IMR-90 (cell line): ENCODE measurements around the gene TROAP. TPM values are rescaled to one million over a fixed set of nuclear protein-coding genes. Genes with fewer than 3 reads are reported as not detected.

Experiments
- ATAC-seq: fragments of 200-7000 bp; cut with Tn5 transposase; 2 replicates; pipeline ENCODE4 v1.9.1; 2020; ENCODE audit warnings: low read depth, mild to moderate bottlenecking, moderate library complexity
- BruUV-seq: library from RNA; stranded (reverse); fragments of 400-500 nt; replicated peaks from 2 replicates; lab custom pipeline; 2021; lab: Mats Ljungman, UMichigan
- CTCF ChIA-PET: fragments of 300-600 bp; formaldehyde crosslinking; extraction: SDS; loops from one replicate; lab custom pipeline; 2021; ENCODE audit warnings: antibody characterized with exemption; lab: Yijun Ruan, JAX
- POLR2A ChIA-PET: fragments of 300-600 bp; sonication (Branson Sonifier 250); formaldehyde crosslinking; loops from one replicate; lab custom pipeline; 2022; ENCODE audit warnings: antibody characterized with exemption; ENCODE audit not compliant: unreplicated experiment; lab: Charles Lee
- DNase-seq: peaks from one replicate; pipeline ENCODE4 v3.0.0; 2013
- H2AFZ ChIP-seq: replicated peaks from 2 replicates; pipeline ENCODE3; 2013; ENCODE audit warnings: low read length, mild to moderate bottlenecking; ENCODE audit not compliant: poor library complexity
- H2AK5ac ChIP-seq: 2 replicates; pipeline ENCODE4 v1.6.1; 2013; ENCODE audit warnings: low read depth, low read length, inconsistent platforms
- H2AK9ac ChIP-seq: replicated peaks from 2 replicates; pipeline ENCODE3; 2013; ENCODE audit warnings: mild to moderate bottlenecking, low read depth, low read length, moderate library complexity; ENCODE audit not compliant: poor library complexity
- H2BK120ac ChIP-seq: 2 replicates; pipeline ENCODE4 v1.6.1; 2013; ENCODE audit warnings: low read depth, low read length, inconsistent platforms
- H2BK15ac ChIP-seq: 3 replicates; pipeline ENCODE4 v1.6.1; 2013; ENCODE audit warnings: low read depth, low read length, inconsistent platforms
- H2BK20ac ChIP-seq: 2 replicates; pipeline ENCODE4 v1.6.1; 2013; ENCODE audit warnings: low read depth, mild to moderate bottlenecking, inconsistent platforms, low read length, moderate library complexity
- H2BK5ac ChIP-seq: 2 replicates; pipeline ENCODE4 v1.6.1; 2013; ENCODE audit warnings: mild to moderate bottlenecking, low read depth, low read length, inconsistent platforms; ENCODE audit not compliant: poor library complexity, severe bottlenecking
- H3K14ac ChIP-seq: replicated peaks from 2 replicates; pipeline ENCODE4 v1.6.1; 2013; ENCODE audit warnings: low read depth, low read length, inconsistent platforms
- H3K18ac ChIP-seq: 2 replicates; pipeline ENCODE4 v1.6.1; 2013; ENCODE audit warnings: low read depth, low read length, control low read depth
- H3K23ac ChIP-seq: 2 replicates; pipeline ENCODE4 v1.6.1; 2013; ENCODE audit warnings: low read depth, low read length, inconsistent platforms
- H3K27ac ChIP-seq: 2 replicates; pipeline ENCODE4 v1.5.1; 2013; ENCODE audit warnings: mild to moderate bottlenecking, control low read depth, low read length; ENCODE audit not compliant: insufficient read depth
- H3K27me3 ChIP-seq: 2 replicates; pipeline ENCODE4 v1.6.1; 2013; ENCODE audit warnings: low read length; ENCODE audit not compliant: control insufficient read depth, insufficient read depth
- H3K36me3 ChIP-seq: 2 replicates; pipeline ENCODE4 v1.6.1; 2013; ENCODE audit warnings: low read length, mixed read lengths; ENCODE audit not compliant: control insufficient read depth, insufficient read depth
- H3K4ac ChIP-seq: 2 replicates; pipeline ENCODE4 v1.6.1; 2013; ENCODE audit warnings: low read depth, low read length, inconsistent platforms
- H3K4me1 ChIP-seq: 2 replicates; pipeline ENCODE4 v1.6.1; 2013; ENCODE audit warnings: low read length, mixed read lengths; ENCODE audit not compliant: control insufficient read depth, insufficient read depth
- H3K4me2 ChIP-seq: 2 replicates; pipeline ENCODE4 v1.6.1; 2013; ENCODE audit warnings: low read depth, mild to moderate bottlenecking, control low read depth, low read length, moderate library complexity
- H3K4me3 ChIP-seq: 2 replicates; pipeline ENCODE4 v1.5.1; 2013; ENCODE audit warnings: low read depth, mild to moderate bottlenecking, control low read depth, low read length, moderate library complexity; ENCODE audit not compliant: insufficient read depth
- H3K56ac ChIP-seq: 2 replicates; pipeline ENCODE4 v1.6.1; 2013; ENCODE audit warnings: low read length, inconsistent platforms; ENCODE audit not compliant: insufficient read depth; ENCODE audit errors: extremely low read depth
- H3K79me1 ChIP-seq, 2 experiments: 2 replicates each; pipeline ENCODE4 v1.6.1; 2013; ENCODE audit warnings: low read length in 2 of 2, inconsistent platforms in 1 of 2, low read depth in 1 of 2
- H3K9ac ChIP-seq: 2 replicates; pipeline ENCODE4 v1.6.1; 2013; ENCODE audit warnings: low read depth, low read length, control low read depth
- H3K9me1 ChIP-seq: 2 replicates; pipeline ENCODE4 v1.6.1; 2013; ENCODE audit warnings: low read length, inconsistent platforms; ENCODE audit not compliant: insufficient read depth
- H3K9me3 ChIP-seq: 2 replicates; pipeline ENCODE4 v1.6.1; 2013; ENCODE audit warnings: low read length; ENCODE audit not compliant: control insufficient read depth, insufficient read depth
- H4K20me1 ChIP-seq: 2 replicates; pipeline ENCODE4 v1.6.1; 2013; ENCODE audit warnings: low read length, inconsistent platforms; ENCODE audit not compliant: insufficient read depth
- H4K5ac ChIP-seq: 2 replicates; pipeline ENCODE4 v1.6.1; 2013; ENCODE audit warnings: mild to moderate bottlenecking, low read depth, low read length, control low read depth
- H4K8ac ChIP-seq, 2 experiments: 2 replicates each; pipeline ENCODE4 v1.6.1; 2013; ENCODE audit warnings: low read depth in 2 of 2, low read length in 2 of 2, control low read depth in 1 of 2, inconsistent platforms in 1 of 2
- H4K91ac ChIP-seq: 2 replicates; pipeline ENCODE4 v1.6.1; 2013; ENCODE audit warnings: low read depth, low read length, inconsistent platforms; ENCODE audit not compliant: insufficient read depth
- BHLHE40 ChIP-seq: fragments of 150-350 bp; IDR thresholded peaks from 2 replicates; pipeline ENCODE4 v1.6.1; 2016; ENCODE audit warnings: mild to moderate bottlenecking, low read depth, low read length
- CEBPB ChIP-seq: IDR thresholded peaks from 2 replicates; pipeline ENCODE4 v1.6.1; 2012; ENCODE audit warnings: low read depth, low read length, improper control_type of control experiment
- CHD1 ChIP-seq: IDR thresholded peaks from 2 replicates; pipeline ENCODE4 v1.6.1; 2012; ENCODE audit warnings: low read depth, low read length, improper control_type of control experiment
- FOS ChIP-seq: fragments of 150-350 bp; IDR thresholded peaks from 2 replicates; pipeline ENCODE4 v1.6.1; 2016; ENCODE audit warnings: low read depth, low read length
- MAFK ChIP-seq: IDR thresholded peaks from 2 replicates; pipeline ENCODE4 v1.6.1; 2012; ENCODE audit warnings: low read depth, low read length, improper control_type of control experiment
- MAZ ChIP-seq: IDR thresholded peaks from 2 replicates; pipeline ENCODE4 v1.6.1; 2012; ENCODE audit warnings: low read depth, mild to moderate bottlenecking, low read length, improper control_type of control experiment, moderate library complexity, borderline replicate concordance
- MXI1 ChIP-seq: IDR thresholded peaks from 2 replicates; pipeline ENCODE4 v1.6.1; 2012; ENCODE audit warnings: low read depth, mild to moderate bottlenecking, low read length, moderate library complexity, borderline replicate concordance
- NFE2L2 ChIP-seq: fragments of 150-350 bp; IDR thresholded peaks from 2 replicates; pipeline ENCODE4 v1.6.1; 2016; ENCODE audit warnings: low read depth, mild to moderate bottlenecking, low read length
- POLR2A ChIP-seq: IDR thresholded peaks from 2 replicates; pipeline ENCODE4 v1.6.1; 2012; ENCODE audit warnings: mild to moderate bottlenecking, low read depth, low read length
- RAD21 ChIP-seq: IDR thresholded peaks from 2 replicates; pipeline ENCODE4 v1.6.1; 2012; ENCODE audit warnings: low read length, improper control_type of control experiment
- RCOR1 ChIP-seq: IDR thresholded peaks from 2 replicates; pipeline ENCODE4 v1.6.1; 2012; ENCODE audit warnings: mild to moderate bottlenecking, low read length, improper control_type of control experiment; ENCODE audit not compliant: insufficient replicate concordance
- RFX5 ChIP-seq: IDR thresholded peaks from 2 replicates; pipeline ENCODE4 v1.8.0; 2012; ENCODE audit warnings: low read depth, mild to moderate bottlenecking, low read length, moderate library complexity
- SMC3 ChIP-seq: fragments of 150-350 bp; IDR thresholded peaks from 2 replicates; pipeline ENCODE4 v1.6.1; 2016; ENCODE audit warnings: low read depth, mild to moderate bottlenecking, antibody characterized with exemption, low read length, moderate library complexity
- WGBS, 2 experiments: methylation state at CpG; one replicate each; pipeline versions ENCODE4 v1.1.5 to v1.1.7; 2013; ENCODE audit warnings: missing lambda C conversion rate in 2 of 2; ENCODE audit not compliant: insufficient read length in 1 of 2; ENCODE audit errors: extremely low coverage in 2 of 2; 5-methylcytosine and 5-hydroxymethylcytosine counted together
- dilution Hi-C: fragments of 300-500 bp; cut with HindIII; formaldehyde crosslinking; loops from one replicate; pipeline ENCODE4 v1.14.3; 2018; ENCODE audit warnings: low sequenced_read_pairs; ENCODE audit not compliant: unreplicated experiment
- in situ Hi-C: fragments of 300-500 bp; cut with MboI; formaldehyde crosslinking; loops from 3 replicates; pipeline ENCODE4 v1.14.3; 2019; ENCODE audit warnings: low sequenced_read_pairs, inconsistent platforms, mixed read lengths
- intact Hi-C: fragments of 100-400 bp; cut with micrococcal nuclease; formaldehyde crosslinking; loops from 2 replicates; pipeline ENCODE4 v1.10.0; 2022
- polyA plus RNA-seq, 3 experiments: library from polyadenylated mRNA; depleted of rRNA; stranded (reverse); fragments of >200 nt; gene quantifications; 2 replicates each; pipeline ENCODE4 v1.2.3, GENCODE V29; 2012; ENCODE audit warnings: low replicate concordance in 1 of 3
- total RNA-seq: library from RNA; depleted of rRNA; stranded (reverse); fragments of >200 nt; gene quantifications from 2 replicates; pipeline ENCODE4 v1.2.3, GENCODE V29; 2012
- TF ChIP-seq, protein P1 (sequence below): fragments of 150-350 bp; IDR thresholded peaks from 2 replicates; pipeline ENCODE4 v1.6.1; 2017; ENCODE audit warnings: mild to moderate bottlenecking, antibody characterized with exemption, low read length, low read depth
- TF ChIP-seq, protein P2 (sequence below): conservative IDR thresholded peaks from 2 replicates; pipeline ENCODE4 v1.5.1; 2012; ENCODE audit warnings: mild to moderate bottlenecking, low read depth, low read length, improper control_type of control experiment
- TF ChIP-seq, protein P3 (sequence below): fragments of 150-350 bp; IDR thresholded peaks from 2 replicates; pipeline ENCODE4 v1.6.1; 2016; ENCODE audit warnings: low read depth, mild to moderate bottlenecking, low read length, moderate library complexity, borderline replicate concordance

TROAP gene
- total and polyA plus RNA-seq, 2 of the 4 experiments (the other 2 are of a cell fraction), result 21.5 to 29.3 TPM

DNA sequence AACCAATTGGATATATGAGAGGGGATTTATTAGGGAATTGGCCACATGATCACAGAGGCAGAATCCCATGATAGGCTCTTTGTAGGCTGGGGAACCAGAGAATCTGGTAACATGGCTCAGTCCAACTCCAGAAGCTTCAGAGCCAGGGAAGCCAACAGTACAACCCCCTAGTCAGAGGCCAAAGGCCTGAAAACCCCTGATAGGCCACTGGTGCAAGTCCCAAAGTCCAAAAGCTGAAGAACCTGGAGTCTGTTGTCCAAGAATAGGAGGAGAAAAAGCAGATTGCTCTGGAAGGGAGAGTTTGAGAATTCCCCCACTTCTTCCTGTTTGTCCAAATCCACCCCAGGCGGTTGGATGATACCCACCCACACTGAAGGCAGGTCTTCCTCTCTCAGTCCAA, 8.2 kb upstream of the TROAP start:
- BruUV-seq, result no TSS peak
- H2AK9ac ChIP-seq, result peak overlapping the region; percentile 16
- in situ Hi-C loops, result no loop called here
- no peak overlapping the region for H3K56ac ChIP-seq
- H3K9ac ChIP-seq, result no peak overlapping the region
- H2AFZ ChIP-seq, result no peak overlapping the region
- H3K79me1 ChIP-seq, result no peaks in the 10 kb centered on the region
- H3K36me3 ChIP-seq, result no peaks in the 10 kb centered on the region
- H3K27me3 ChIP-seq, result peaks cover 4% of the 10 kb centered on the region
- POLR2A ChIA-PET, result no interaction called here
- no CpG with 5 or more reads among the region's 1 CpG for WGBS, 2 experiments
- H2BK15ac ChIP-seq, result no peak overlapping the region
- no peak overlapping the region for H2BK20ac ChIP-seq
- H3K4me3 ChIP-seq, result no peak overlapping the region
- intact Hi-C loops, result no loop called here
- no peak overlapping the region for H3K14ac ChIP-seq
- H4K91ac ChIP-seq, result no peak overlapping the region
- H3K9me1 ChIP-seq, result no peaks in the 10 kb centered on the region
- no peak overlapping the region for H2AK5ac ChIP-seq
- no peak overlapping the region for H2BK5ac ChIP-seq
- DNase-seq (no peak), ATAC-seq (no peak)
- H3K23ac ChIP-seq, result no peak overlapping the region
- no peaks in the 10 kb centered on the region for H3K4me1 ChIP-seq
- TF ChIP-seq, protein P1, sequence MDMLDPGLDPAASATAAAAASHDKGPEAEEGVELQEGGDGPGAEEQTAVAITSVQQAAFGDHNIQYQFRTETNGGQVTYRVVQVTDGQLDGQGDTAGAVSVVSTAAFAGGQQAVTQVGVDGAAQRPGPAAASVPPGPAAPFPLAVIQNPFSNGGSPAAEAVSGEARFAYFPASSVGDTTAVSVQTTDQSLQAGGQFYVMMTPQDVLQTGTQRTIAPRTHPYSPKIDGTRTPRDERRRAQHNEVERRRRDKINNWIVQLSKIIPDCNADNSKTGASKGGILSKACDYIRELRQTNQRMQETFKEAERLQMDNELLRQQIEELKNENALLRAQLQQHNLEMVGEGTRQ, result no peak
- no peak for TF ChIP-seq MAFK
- TF ChIP-seq RFX5, result no peak
- no peak for TF ChIP-seq POLR2A
- TF ChIP-seq RCOR1, result no peak
- TF ChIP-seq, protein P2, sequence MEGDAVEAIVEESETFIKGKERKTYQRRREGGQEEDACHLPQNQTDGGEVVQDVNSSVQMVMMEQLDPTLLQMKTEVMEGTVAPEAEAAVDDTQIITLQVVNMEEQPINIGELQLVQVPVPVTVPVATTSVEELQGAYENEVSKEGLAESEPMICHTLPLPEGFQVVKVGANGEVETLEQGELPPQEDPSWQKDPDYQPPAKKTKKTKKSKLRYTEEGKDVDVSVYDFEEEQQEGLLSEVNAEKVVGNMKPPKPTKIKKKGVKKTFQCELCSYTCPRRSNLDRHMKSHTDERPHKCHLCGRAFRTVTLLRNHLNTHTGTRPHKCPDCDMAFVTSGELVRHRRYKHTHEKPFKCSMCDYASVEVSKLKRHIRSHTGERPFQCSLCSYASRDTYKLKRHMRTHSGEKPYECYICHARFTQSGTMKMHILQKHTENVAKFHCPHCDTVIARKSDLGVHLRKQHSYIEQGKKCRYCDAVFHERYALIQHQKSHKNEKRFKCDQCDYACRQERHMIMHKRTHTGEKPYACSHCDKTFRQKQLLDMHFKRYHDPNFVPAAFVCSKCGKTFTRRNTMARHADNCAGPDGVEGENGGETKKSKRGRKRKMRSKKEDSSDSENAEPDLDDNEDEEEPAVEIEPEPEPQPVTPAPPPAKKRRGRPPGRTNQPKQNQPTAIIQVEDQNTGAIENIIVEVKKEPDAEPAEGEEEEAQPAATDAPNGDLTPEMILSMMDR, result no peak
- no peak for TF ChIP-seq CEBPB
- TF ChIP-seq CHD1, result no peak
- no peak for TF ChIP-seq BHLHE40
- no peak for TF ChIP-seq MAZ
- TF ChIP-seq SMC3, result no peak
- TF ChIP-seq NFE2L2, result no peak
- TF ChIP-seq MXI1, result no peak
- TF ChIP-seq FOS, result no peak
- TF ChIP-seq, protein P3, sequence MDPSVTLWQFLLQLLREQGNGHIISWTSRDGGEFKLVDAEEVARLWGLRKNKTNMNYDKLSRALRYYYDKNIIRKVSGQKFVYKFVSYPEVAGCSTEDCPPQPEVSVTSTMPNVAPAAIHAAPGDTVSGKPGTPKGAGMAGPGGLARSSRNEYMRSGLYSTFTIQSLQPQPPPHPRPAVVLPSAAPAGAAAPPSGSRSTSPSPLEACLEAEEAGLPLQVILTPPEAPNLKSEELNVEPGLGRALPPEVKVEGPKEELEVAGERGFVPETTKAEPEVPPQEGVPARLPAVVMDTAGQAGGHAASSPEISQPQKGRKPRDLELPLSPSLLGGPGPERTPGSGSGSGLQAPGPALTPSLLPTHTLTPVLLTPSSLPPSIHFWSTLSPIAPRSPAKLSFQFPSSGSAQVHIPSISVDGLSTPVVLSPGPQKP, result no peak
- TF ChIP-seq RAD21, result no peak
- no peak overlapping the region for H3K4ac ChIP-seq
- H3K9me3 ChIP-seq, result no peaks in the 10 kb centered on the region
- H3K4me2 ChIP-seq, result no peak overlapping the region
- no peaks in the 10 kb centered on the region for H4K20me1 ChIP-seq
- CTCF ChIA-PET, result no interaction called here
- dilution Hi-C loops, result no loop called here
- no peak overlapping the region for H4K5ac ChIP-seq
- H3K27ac ChIP-seq, result no peak overlapping the region
- H4K8ac ChIP-seq, result no peak overlapping the region
- H2BK120ac ChIP-seq, result no peak overlapping the region
- no peak overlapping the region for H3K18ac ChIP-seq
